NCI-H2196 (cell line): ENCODE measurements around the gene TTC9C.
"Not testable (repeated sequence)": the region's sequence is repeated elsewhere in the genome, so short reads cannot be mapped to it uniquely, and the experiment has no call there.

ENCODE experiments used
- DNase-seq: peaks from one replicate; lab custom pipeline; 2025; ENCODE audit not compliant: unreplicated experiment; lab: John Stamatoyannopoulos, UW

Gene TTC9C

GRCh38 chr11:62749931-62750330 is 21.6 kb downstream of the TTC9C start:
- not testable (repeated sequence) for DNase-seq

GRCh38 chr11:62752177-62752785 is 24.0 kb downstream of the TTC9C start:
- no peak for DNase-seq

- DNase-seq = no peak
These were observed 24.9 kb downstream of the TTC9C start for GRCh38 chr11:62752994-62753735.

GRCh38 chr11:62753736-62754603 is 25.7 kb downstream of the TTC9C start, which contains the start of gene ZBTB3:
Gene ZBTB3, minus strand, starts transcription at chr11:62754160. Its CDS starts 496 bp downstream, at chr11:62753664.
- peak; percentile 96 for DNase-seq

- DNase-seq = no peak
These were observed 26.9 kb downstream of the TTC9C start for GRCh38 chr11:62755086-62755615.

- DNase-seq = no peak
These were observed 29.8 kb downstream of the TTC9C start for GRCh38 chr11:62757846-62758788.

GRCh38 chr11:62760867-62761227 is 32.6 kb downstream of the TTC9C start:
- DNase-seq = not testable (repeated sequence)

GRCh38 chr11:62770778-62771143 is 42.5 kb downstream of the TTC9C start:
- peak; percentile 48 for DNase-seq

- DNase-seq = peak; percentile 97
These were observed 43.1 kb downstream of the TTC9C start, which contains the start of gene TAF6L for GRCh38 chr11:62771144-62772021. Gene TAF6L, plus strand, starts transcription at chr11:62771396. Its CDS starts 4,388 bp downstream, at chr11:62775784.

- DNase-seq = no peak
These were observed 46.1 kb downstream of the TTC9C start for GRCh38 chr11:62774407-62774806.

- DNase-seq = no peak
These were observed 47.4 kb downstream of the TTC9C start for GRCh38 chr11:62775646-62776045.

- DNase-seq = no peak
These were observed 49.1 kb downstream of the TTC9C start for GRCh38 chr11:62777389-62777788.

GRCh38 chr11:62778441-62778840 is 50.2 kb downstream of the TTC9C start:
- DNase-seq = no peak

GRCh38 chr11:62782753-62783152 is 54.5 kb downstream of the TTC9C start:
- no peak for DNase-seq

GRCh38 chr11:62786318-62787004 is 58.2 kb downstream of the TTC9C start:
- peak; percentile 94 for DNase-seq

GRCh38 chr11:62787005-62787759 is 58.9 kb downstream of the TTC9C start, which contains the start of gene TMEM179B:
Gene TMEM179B, plus strand, starts transcription at chr11:62787402. Its CDS starts 30 bp downstream, at chr11:62787432.
- peak; percentile 98 for DNase-seq
